HG03575 (cell line): ENCODE data around the gene BCL2L14.

ENCODE experiments used
- ATAC-seq: cut with Tn5 transposase; IDR thresholded peaks from one replicate; pipeline ENCODE4 v1.9.1; 2021; ENCODE audit not compliant: unreplicated experiment, insufficient number of reproducible peaks, low FRiP score; ENCODE audit errors: extremely low read depth

Gene BCL2L14

GRCh38 chr12:12147111-12147510, 76.4 kb downstream of the BCL2L14 start:
- ATAC-seq, result no peak
